Activated CD8-positive, alpha-beta memory T cell treated with anti-CD3 and anti-CD28 coated beads, Interleukin-2, amount 10 ng/mL, durations not matched to agents 7 days and 5 days (primary cell): ENCODE results near the gene DENND5A. TPM values are rescaled to one million over a fixed set of nuclear protein-coding genes. Genes with fewer than 3 reads are reported as not detected.
"Not testable (repeated sequence)": the region's sequence is repeated elsewhere in the genome, so short reads cannot be mapped to it uniquely, and the experiment has no call there.

Experiments
- ATAC-seq: fragments of 150-1000 bp; cut with Tn5 transposase; one replicate; pipeline ENCODE4 v1.10.0; 2021; ENCODE audit warnings: moderate library complexity
- CTCF ChIA-PET: fragments of 350-600 bp; sonication (Branson Sonifier 250); formaldehyde crosslinking; loops from one replicate; lab custom pipeline; 2021; ENCODE audit warnings: antibody characterized with exemption; lab: Charles Lee
- DNase-seq: peaks from one replicate; pipeline ENCODE4 v3.0.0-alpha.2; 2020
- H3K27ac Mint-ChIP-seq: one replicate; pipeline ENCODE4 v1.8.0; 2021; ENCODE audit warnings: mild to moderate bottlenecking, mixed read lengths
- H3K27me3 Mint-ChIP-seq: one replicate; pipeline ENCODE4 v1.8.0; 2021; ENCODE audit warnings: mixed read lengths
- H3K36me3 Mint-ChIP-seq: one replicate; pipeline ENCODE4 v1.8.0; 2021; ENCODE audit warnings: mild to moderate bottlenecking, mixed read lengths
- H3K4me1 Mint-ChIP-seq: one replicate; pipeline ENCODE4 v1.8.0; 2021; ENCODE audit warnings: mixed read lengths
- H3K4me3 Mint-ChIP-seq: one replicate; pipeline ENCODE4 v1.8.0; 2021; ENCODE audit warnings: mild to moderate bottlenecking, moderate library complexity, mixed read lengths
- H3K9me3 Mint-ChIP-seq: one replicate; pipeline ENCODE4 v1.8.0; 2022; ENCODE audit warnings: low read depth, mixed read lengths
- total RNA-seq, 2 experiments: library from RNA; stranded (reverse); gene quantifications; one replicate each; pipeline ENCODE4 v1.2.3, GENCODE V29; 2021

The DENND5A gene
- total RNA-seq, 2 experiments from 2014 or later = 15.9 to 19.0 TPM

DNA sequence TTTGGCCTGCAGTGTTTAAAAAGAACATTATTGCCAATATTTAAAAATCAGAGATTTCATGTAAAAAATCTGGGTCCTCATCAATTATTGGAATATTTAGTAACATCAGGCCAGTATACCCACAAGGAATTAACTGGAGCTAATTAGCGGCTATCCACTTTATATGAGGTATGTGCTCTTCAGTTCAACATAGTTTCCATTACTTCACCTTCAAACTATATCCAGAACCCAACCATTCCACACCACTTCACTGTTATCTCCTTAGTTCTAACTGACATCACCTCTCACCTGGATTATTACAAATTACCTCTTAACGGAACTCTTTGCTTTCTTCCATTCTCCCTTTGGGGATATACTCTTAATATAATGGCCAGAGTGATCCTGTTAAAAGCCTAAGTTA is 64.7 kb downstream of the DENND5A start:
- Mint-ChIP-seq H3K4me3 (no peak overlapping the region), H3K27ac (no peak overlapping the region), H3K36me3 (no peaks in the 10 kb centered on the region), H3K4me1 (peaks cover 6% of the 10 kb centered on the region), H3K9me3 (no peaks in the 10 kb centered on the region), H3K27me3 (no peaks in the 10 kb centered on the region)
- no peak for ATAC-seq
- no peak for DNase-seq
- CTCF ChIA-PET = no interaction called here

- no peaks in the 10 kb centered on the region for H3K27me3 Mint-ChIP-seq
- ATAC-seq = no peak
- no peak for DNase-seq
- H3K36me3 Mint-ChIP-seq = peaks cover 9% of the 10 kb centered on the region
- H3K27ac Mint-ChIP-seq = no peak overlapping the region
- H3K4me3 Mint-ChIP-seq = no peak overlapping the region
- no peaks in the 10 kb centered on the region for H3K9me3 Mint-ChIP-seq
- no peaks in the 10 kb centered on the region for H3K4me1 Mint-ChIP-seq
- CTCF ChIA-PET = interaction anchor here (1.1 kb wide), 1 partner anchor 313 kb away, joined by 3 read pairs; no protein-coding TSS in a partner anchor
Observed at GRCh38 chr11:9193316-9193715, 71.8 kb downstream of the DENND5A start.

- CTCF ChIA-PET = interaction anchor here (0.7 to 1.1 kb wide), 2 partner anchors 314 to 323 kb away, joined by 3 to 4 read pairs; no protein-coding TSS in a partner anchor
- no peak overlapping the region for H3K4me3 Mint-ChIP-seq
- peaks cover 9% of the 10 kb centered on the region for H3K36me3 Mint-ChIP-seq
- ATAC-seq (no peak), DNase-seq (no peak)
- H3K9me3 Mint-ChIP-seq = no peaks in the 10 kb centered on the region
- H3K27me3 Mint-ChIP-seq = no peaks in the 10 kb centered on the region
- H3K27ac Mint-ChIP-seq = no peak overlapping the region
- no peaks in the 10 kb centered on the region for H3K4me1 Mint-ChIP-seq
Observed at GRCh38 chr11:9192561-9192960, 72.6 kb downstream of the DENND5A start.

DNA sequence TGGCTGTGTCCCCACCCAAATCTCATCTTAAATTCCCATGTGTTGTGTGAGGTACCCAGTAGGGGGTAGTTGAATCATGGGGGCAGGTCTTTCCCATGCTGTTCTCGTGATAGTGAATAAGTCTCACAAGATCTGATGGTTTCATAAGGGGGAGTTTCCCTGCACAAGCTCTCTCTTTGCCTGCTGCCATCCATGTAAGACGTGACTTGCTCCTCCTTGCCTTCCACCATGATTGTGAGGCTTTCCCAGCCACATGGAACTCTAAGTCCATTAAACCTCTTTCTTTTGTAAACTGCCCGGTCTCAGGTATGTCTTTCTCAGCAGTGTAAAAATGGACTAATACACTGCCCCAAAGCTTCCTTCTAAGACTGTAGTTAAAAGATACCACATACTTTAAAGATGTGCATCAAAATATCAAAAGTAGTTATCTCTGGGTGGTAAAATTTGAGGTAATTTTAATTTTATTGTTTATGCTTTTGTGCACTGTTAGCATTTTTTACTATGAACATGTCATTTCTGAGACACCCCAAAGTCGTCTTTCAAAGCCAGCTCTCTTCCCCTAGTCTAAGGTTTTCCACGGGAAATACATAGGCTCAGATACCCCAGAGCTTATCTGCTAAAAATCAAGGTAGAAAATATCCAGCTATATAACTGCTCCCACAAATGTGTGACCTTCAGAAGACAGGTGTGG is 74.7 kb downstream of the DENND5A start:
- H3K27me3 Mint-ChIP-seq, H3K4me3 Mint-ChIP-seq, CTCF ChIA-PET, H3K27ac Mint-ChIP-seq, ATAC-seq, H3K9me3 Mint-ChIP-seq, H3K4me1 Mint-ChIP-seq, DNase-seq: not testable (repeated sequence)
- peaks cover 11% of the 10 kb centered on the region for H3K36me3 Mint-ChIP-seq

GRCh38 chr11:9188860-9189259 is 76.3 kb downstream of the DENND5A start:
- H3K9me3 Mint-ChIP-seq, DNase-seq, ATAC-seq, CTCF ChIA-PET, H3K4me3 Mint-ChIP-seq, H3K27me3 Mint-ChIP-seq, H3K4me1 Mint-ChIP-seq, H3K27ac Mint-ChIP-seq: not testable (repeated sequence)
- H3K36me3 Mint-ChIP-seq = peaks cover 11% of the 10 kb centered on the region

DNA sequence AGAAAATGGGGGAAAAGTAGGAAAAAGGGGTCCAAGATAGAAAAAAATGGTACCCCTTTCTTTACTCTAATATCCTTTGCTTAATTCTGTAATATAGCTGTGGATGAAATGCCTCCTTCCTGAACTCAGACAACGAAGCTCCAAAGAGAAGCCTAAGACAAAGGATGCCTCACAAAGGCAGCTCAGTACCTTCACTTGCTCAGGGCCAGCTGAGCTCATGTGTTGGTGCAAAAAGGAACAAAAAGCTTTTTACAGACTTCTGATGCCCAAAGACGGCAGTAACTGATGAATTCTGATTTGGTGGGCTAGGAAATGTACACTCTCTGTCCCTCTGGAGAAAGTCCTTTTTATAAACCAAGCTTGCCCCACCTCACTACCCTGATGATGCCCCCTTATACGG is 77.5 kb downstream of the DENND5A start:
- Mint-ChIP-seq H3K4me1 (no peaks in the 10 kb centered on the region), H3K4me3 (no peak overlapping the region), H3K9me3 (no peaks in the 10 kb centered on the region), H3K27ac (no peak overlapping the region), H3K27me3 (no peaks in the 10 kb centered on the region), H3K36me3 (peaks cover 11% of the 10 kb centered on the region)
- no peak for ATAC-seq
- CTCF ChIA-PET = interaction anchor here (0.9 to 1.9 kb wide), 2 partner anchors 21 to 319 kb away, joined by 3 to 6 read pairs; no protein-coding TSS in a partner anchor
- no peak for DNase-seq

DNA sequence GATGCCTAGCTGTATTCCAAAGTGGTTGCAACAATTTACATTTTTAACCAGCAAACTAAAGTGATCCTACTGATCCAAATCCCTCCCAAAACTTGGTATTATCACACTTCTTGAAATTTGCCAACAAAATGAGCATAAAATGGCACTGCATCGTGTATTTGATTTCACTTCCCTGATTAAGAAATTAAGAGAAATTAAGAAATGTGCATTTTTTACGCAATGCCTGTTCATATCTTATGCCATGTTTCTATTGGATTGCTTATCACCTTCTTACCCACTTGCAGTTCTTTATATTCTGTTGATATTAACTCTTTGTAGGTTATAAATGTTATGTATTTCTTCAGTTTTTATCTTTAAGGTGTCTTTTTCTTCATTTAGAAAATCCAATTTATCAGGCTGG is 80.6 kb downstream of the DENND5A start:
- Mint-ChIP-seq H3K36me3 (peaks cover 2% of the 10 kb centered on the region), H3K27ac (no peak overlapping the region), H3K27me3 (no peaks in the 10 kb centered on the region), H3K4me3 (no peak overlapping the region), H3K9me3 (no peaks in the 10 kb centered on the region), H3K4me1 (no peaks in the 10 kb centered on the region)
- no peak for DNase-seq
- ATAC-seq = no peak
- CTCF ChIA-PET = no interaction called here

DNA sequence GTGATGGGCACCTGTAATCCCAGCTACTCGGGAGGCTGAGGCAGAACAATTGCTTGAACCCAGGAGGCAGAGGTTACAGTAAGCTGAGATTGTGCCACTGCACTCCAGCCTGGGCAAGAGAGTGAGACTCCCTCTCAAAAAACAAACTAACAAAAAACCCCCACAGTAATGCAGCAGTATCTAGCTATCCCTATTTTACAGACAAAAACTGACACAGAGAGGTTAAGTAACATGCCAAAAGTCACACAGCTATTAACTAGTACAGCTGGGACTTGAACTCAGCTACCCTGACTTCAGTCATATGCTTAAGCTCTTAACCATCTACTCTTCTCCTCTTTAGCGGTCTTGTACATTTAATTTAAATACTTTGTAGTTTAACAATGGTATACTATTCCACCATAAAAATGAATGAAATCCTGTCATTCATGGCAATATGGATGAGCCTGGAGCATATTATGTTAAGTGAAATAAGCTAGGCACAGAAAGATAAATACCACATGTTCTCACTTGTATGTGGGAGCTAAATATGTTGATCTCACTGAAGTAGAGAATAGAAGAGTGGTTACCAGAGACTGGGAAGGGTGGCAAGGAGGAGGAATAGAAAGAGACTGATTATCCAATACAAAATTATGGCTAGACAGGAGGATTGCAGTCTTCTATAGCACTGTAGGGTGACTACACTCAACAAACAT is 82.8 kb downstream of the DENND5A start:
- DNase-seq (no peak), ATAC-seq (no peak)
- peaks cover 8% of the 10 kb centered on the region for H3K36me3 Mint-ChIP-seq
- no peak overlapping the region for H3K27ac Mint-ChIP-seq
- no peaks in the 10 kb centered on the region for H3K9me3 Mint-ChIP-seq
- CTCF ChIA-PET = no interaction called here
- H3K4me1 Mint-ChIP-seq = no peaks in the 10 kb centered on the region
- no peak overlapping the region for H3K4me3 Mint-ChIP-seq
- H3K27me3 Mint-ChIP-seq = no peaks in the 10 kb centered on the region

DNA sequence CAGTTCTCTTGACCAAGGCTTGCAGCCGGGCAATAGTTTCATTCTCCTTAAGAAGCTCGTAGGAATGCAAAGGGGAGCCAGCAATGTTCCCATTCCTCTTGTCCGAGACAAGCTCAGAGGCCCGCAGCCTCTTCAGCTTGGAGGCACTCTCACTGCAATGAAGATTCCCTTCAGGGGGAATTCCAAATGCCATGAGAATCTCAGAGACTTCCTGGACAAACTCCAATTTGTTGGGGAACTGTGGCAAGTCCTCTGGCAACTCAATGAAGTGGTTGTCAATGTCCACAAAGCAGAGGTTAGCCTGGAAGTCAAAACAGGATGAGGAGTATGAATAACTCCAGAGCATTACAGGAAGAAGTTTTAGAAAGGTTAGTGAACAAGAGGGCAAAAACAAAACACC is 84.4 kb downstream of the DENND5A start:
- no peak for ATAC-seq
- no peak overlapping the region for H3K4me3 Mint-ChIP-seq
- H3K4me1 Mint-ChIP-seq = peaks cover 6% of the 10 kb centered on the region
- H3K9me3 Mint-ChIP-seq = no peaks in the 10 kb centered on the region
- no peak overlapping the region for H3K27ac Mint-ChIP-seq
- CTCF ChIA-PET = no interaction called here
- no peak for DNase-seq
- H3K27me3 Mint-ChIP-seq = no peaks in the 10 kb centered on the region
- H3K36me3 Mint-ChIP-seq = peaks cover 8% of the 10 kb centered on the region

DNA sequence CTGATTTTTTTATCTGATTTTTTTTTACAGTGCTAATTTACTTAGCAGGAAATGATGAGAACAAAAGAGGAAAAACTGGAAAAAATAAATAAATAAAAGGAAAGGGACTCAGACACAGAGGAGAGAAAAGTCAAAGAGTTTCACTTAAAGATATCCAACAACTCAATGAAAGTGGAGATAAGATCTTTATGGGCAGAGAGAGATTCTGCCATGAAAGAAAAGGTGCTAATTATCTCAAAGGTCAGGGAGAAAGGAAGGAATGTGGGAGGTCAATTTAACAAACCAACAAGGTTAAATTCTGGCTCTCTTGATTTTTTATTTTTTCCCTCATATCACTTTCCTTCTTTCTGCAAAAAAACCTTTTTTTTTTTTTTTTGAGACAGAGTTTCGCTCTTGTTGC is 86.0 kb downstream of the DENND5A start:
- Mint-ChIP-seq H3K9me3 (no peaks in the 10 kb centered on the region), H3K36me3 (peaks cover 6% of the 10 kb centered on the region), H3K4me1 (peaks cover 6% of the 10 kb centered on the region), H3K4me3 (no peak overlapping the region), H3K27me3 (no peaks in the 10 kb centered on the region), H3K27ac (no peak overlapping the region)
- CTCF ChIA-PET = no interaction called here
- no peak for DNase-seq
- ATAC-seq = no peak

- H3K4me3 Mint-ChIP-seq = no peak overlapping the region
- peaks cover 6% of the 10 kb centered on the region for H3K4me1 Mint-ChIP-seq
- ATAC-seq (no peak), DNase-seq (no peak)
- peaks cover 6% of the 10 kb centered on the region for H3K36me3 Mint-ChIP-seq
- CTCF ChIA-PET = no interaction called here
- H3K27ac Mint-ChIP-seq = no peak overlapping the region
- H3K27me3 Mint-ChIP-seq = no peaks in the 10 kb centered on the region
- no peaks in the 10 kb centered on the region for H3K9me3 Mint-ChIP-seq
Observed at GRCh38 chr11:9178716-9179115, 86.4 kb downstream of the DENND5A start.

- Mint-ChIP-seq H3K27ac (no peak overlapping the region), H3K9me3 (no peaks in the 10 kb centered on the region), H3K4me3 (no peak overlapping the region), H3K4me1 (peaks cover 6% of the 10 kb centered on the region), H3K36me3 (peaks cover 10% of the 10 kb centered on the region), H3K27me3 (no peaks in the 10 kb centered on the region)
- DNase-seq (no peak), ATAC-seq (no peak)
- CTCF ChIA-PET = interaction anchor here (0.6 kb wide), 1 partner anchor 328 kb away, joined by 3 read pairs; no protein-coding TSS in a partner anchor
Observed at GRCh38 chr11:9177438-9178091, 87.6 kb downstream of the DENND5A start.

DNA sequence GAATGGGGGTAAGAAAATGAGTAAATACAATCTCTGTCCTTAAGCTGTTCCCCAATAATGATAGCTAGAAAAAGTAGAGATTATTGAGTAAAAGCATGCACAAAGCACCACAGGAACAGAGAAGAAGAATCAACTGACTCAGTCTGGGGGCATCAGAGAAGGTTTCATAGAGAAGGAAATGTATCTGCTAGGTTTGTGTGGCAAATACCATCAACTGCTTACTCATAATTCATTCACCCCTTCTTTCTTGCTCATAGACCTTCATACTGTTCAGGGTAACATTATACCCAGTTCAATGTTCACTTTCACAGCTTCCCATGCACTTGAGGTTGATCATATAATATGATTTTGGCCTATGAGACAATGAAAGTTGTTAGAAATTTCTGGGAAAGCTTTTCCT is 88.6 kb downstream of the DENND5A start:
- no peak for DNase-seq
- H3K9me3 Mint-ChIP-seq = no peaks in the 10 kb centered on the region
- H3K27me3 Mint-ChIP-seq = no peaks in the 10 kb centered on the region
- ATAC-seq = peak; percentile 27
- CTCF ChIA-PET = no interaction called here
- H3K27ac Mint-ChIP-seq = no peak overlapping the region
- no peak overlapping the region for H3K4me3 Mint-ChIP-seq
- H3K36me3 Mint-ChIP-seq = peaks cover 20% of the 10 kb centered on the region
- H3K4me1 Mint-ChIP-seq = peaks cover 6% of the 10 kb centered on the region
